Activated CD8-positive, alpha-beta T cell treated with anti-CD3 and anti-CD28 coated beads, Interleukin-2, amount 10 ng/mL, durations not matched to agents 7 days and 5 days (primary cell): ENCODE results near the gene MICU2. TPM values are rescaled to one million over a fixed set of nuclear protein-coding genes. Genes with fewer than 3 reads are reported as not detected.
A peak's percentile ranks its signal among the peaks of the same experiment; 100 is the strongest.
"Not testable (repeated sequence)": the region's sequence is repeated elsewhere in the genome, so short reads cannot be mapped to it uniquely, and the experiment has no call there.

Experiments used
- ATAC-seq: fragments of 150-1000 bp; cut with Tn5 transposase; one replicate; pipeline ENCODE4 v1.10.0; 2021; ENCODE audit warnings: moderate library complexity
- CTCF ChIA-PET: fragments of 350-600 bp; sonication (Branson Sonifier 250); formaldehyde crosslinking; loops from one replicate; lab custom pipeline; 2021; ENCODE audit warnings: antibody characterized with exemption; lab: Charles Lee
- POLR2A ChIA-PET: fragments of 350-600 bp; sonication (Branson Sonifier 250); formaldehyde crosslinking; loops from one replicate; lab custom pipeline; 2021; ENCODE audit warnings: antibody characterized with exemption; lab: Charles Lee
- DNase-seq: peaks from one replicate; pipeline ENCODE4 v3.0.0-alpha.2; 2020
- H3K27ac Mint-ChIP-seq: one replicate; pipeline ENCODE4 v1.8.0; 2021; ENCODE audit warnings: mild to moderate bottlenecking, mixed read lengths
- H3K27me3 Mint-ChIP-seq: one replicate; pipeline ENCODE4 v1.8.0; 2021; ENCODE audit warnings: low read depth, mixed read lengths
- H3K36me3 Mint-ChIP-seq: one replicate; pipeline ENCODE4 v1.8.0; 2021; ENCODE audit warnings: low read depth, mixed read lengths
- H3K4me1 Mint-ChIP-seq: one replicate; pipeline ENCODE4 v1.8.0; 2021; ENCODE audit warnings: low read depth, mixed read lengths
- H3K4me3 Mint-ChIP-seq: one replicate; pipeline ENCODE4 v1.8.0; 2021; ENCODE audit warnings: mild to moderate bottlenecking, mixed read lengths
- H3K9me3 Mint-ChIP-seq: one replicate; pipeline ENCODE4 v1.8.0; 2022; ENCODE audit warnings: mixed read lengths; ENCODE audit not compliant: insufficient read depth
- total RNA-seq, 2 experiments: library from RNA; stranded (reverse); gene quantifications; one replicate each; pipeline ENCODE4 v1.2.3, GENCODE V29; 2021

MICU2 gene
- total RNA-seq, 2 experiments from 2014 or later: 33.1 to 35.3 TPM

DNA sequence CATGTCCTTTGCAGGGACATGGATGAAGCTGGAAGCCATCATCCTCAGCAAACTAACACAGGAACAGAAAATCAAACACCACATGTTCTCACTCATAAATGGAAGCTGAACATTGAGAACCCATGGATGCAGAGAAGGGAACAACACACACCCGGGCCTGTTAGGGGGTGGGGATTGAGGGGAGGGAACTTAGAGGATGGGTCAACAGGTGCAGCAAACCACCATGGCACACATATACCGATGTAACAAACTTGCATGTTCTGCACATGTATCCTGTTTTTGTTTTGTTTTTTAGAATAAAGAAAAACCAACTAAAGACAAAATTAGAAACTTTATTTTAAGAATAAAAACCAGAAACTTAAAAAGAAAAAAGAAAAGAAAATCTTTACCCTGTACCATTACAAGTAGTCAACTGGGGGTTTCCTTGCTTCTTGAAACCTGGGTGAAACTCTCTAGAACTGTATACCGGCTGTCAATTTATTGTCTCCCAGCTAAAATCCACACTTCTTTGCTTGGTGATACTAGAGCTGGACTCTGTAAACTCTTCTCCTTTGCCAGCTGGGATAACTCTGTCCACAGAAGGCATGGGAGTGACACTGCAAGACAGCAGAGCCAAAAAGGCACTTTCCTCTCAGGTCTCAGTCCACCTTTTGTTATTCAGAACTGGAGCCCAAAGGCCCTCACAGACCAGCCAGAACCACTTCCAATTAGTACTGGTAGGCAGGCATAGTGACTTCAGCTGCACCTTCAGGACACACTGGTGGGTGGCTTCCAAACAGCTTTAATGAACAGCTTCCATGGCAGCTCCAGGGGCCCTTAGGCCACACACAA lies 9.0 kb downstream of the MICU2 start:
- no peaks in the 10 kb centered on the region for H3K27me3 Mint-ChIP-seq
- ATAC-seq: peak; percentile 23

GRCh38 chr13:21590665-21591456 lies 13.1 kb downstream of the MICU2 start:
- Mint-ChIP-seq H3K4me1 (peaks cover 19% of the 10 kb centered on the region), H3K36me3 (peaks cover 28% of the 10 kb centered on the region)
- not testable (repeated sequence) for H3K27ac Mint-ChIP-seq, H3K27me3 Mint-ChIP-seq, ATAC-seq, H3K9me3 Mint-ChIP-seq, H3K4me3 Mint-ChIP-seq, DNase-seq
- CTCF ChIA-PET: interaction anchor here (0.7 kb wide), 1 partner anchor 57 kb away, joined by 3 read pairs; no protein-coding TSS in a partner anchor
- POLR2A ChIA-PET: interaction anchor here (0.7 kb wide), 1 partner anchor 80 kb away, joined by 4 read pairs; the partner anchor contains the start of gene FGF9

More for the DNA sequence above, 9.0 kb downstream of the MICU2 start:
- DNase-seq: no peak
- Mint-ChIP-seq H3K27ac (no peak overlapping the region), H3K4me1 (peaks cover 23% of the 10 kb centered on the region), H3K9me3 (peaks cover 6% of the 10 kb centered on the region), H3K36me3 (peaks cover 26% of the 10 kb centered on the region), H3K4me3 (no peak overlapping the region)
- CTCF ChIA-PET: interaction anchor here (1.0 kb wide), 1 partner anchor 43 kb away, joined by 4 read pairs; no protein-coding TSS in a partner anchor
- POLR2A ChIA-PET: interaction anchor here (2.5 kb wide), 1 partner anchor 9 kb away, joined by 17 read pairs; the partner anchor contains the start of gene MICU2

GRCh38 chr13:21590231-21590630 lies 13.7 kb downstream of the MICU2 start:
- Mint-ChIP-seq H3K4me3 (no peak overlapping the region), H3K9me3 (peaks cover 9% of the 10 kb centered on the region), H3K27me3 (no peaks in the 10 kb centered on the region), H3K4me1 (peaks cover 15% of the 10 kb centered on the region), H3K36me3 (peaks cover 28% of the 10 kb centered on the region), H3K27ac (no peak overlapping the region)
- no peak for DNase-seq
- CTCF ChIA-PET: no interaction called here
- no peak for ATAC-seq
- POLR2A ChIA-PET: no interaction called here

DNA sequence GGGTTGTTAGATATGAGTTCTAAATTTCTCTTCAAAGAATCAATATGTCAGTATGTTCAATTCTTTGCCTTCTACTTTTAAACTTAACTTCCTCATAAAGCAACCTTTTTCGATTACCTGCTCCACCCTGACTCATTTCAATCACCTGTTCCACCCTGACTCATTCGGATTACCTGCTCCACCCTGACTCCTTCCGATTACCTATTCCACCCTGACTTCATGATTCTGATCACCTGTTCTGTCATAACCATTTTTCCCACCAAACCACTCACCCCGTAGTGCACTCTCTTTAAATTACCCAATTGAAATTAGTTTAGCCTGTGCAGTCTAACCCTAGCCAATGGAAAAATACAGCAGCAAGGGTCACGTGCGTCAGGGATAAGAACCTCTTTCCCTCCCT lies 14.5 kb downstream of the MICU2 start:
- POLR2A ChIA-PET: interaction anchor here (2.1 kb wide), 1 partner anchor 14 kb away, joined by 4 read pairs; the partner anchor contains the start of gene MICU2
- CTCF ChIA-PET, ATAC-seq, H3K27ac Mint-ChIP-seq, H3K9me3 Mint-ChIP-seq, H3K27me3 Mint-ChIP-seq, H3K4me3 Mint-ChIP-seq, DNase-seq: not testable (repeated sequence)
- peaks cover 12% of the 10 kb centered on the region for H3K4me1 Mint-ChIP-seq
- peaks cover 28% of the 10 kb centered on the region for H3K36me3 Mint-ChIP-seq

DNA sequence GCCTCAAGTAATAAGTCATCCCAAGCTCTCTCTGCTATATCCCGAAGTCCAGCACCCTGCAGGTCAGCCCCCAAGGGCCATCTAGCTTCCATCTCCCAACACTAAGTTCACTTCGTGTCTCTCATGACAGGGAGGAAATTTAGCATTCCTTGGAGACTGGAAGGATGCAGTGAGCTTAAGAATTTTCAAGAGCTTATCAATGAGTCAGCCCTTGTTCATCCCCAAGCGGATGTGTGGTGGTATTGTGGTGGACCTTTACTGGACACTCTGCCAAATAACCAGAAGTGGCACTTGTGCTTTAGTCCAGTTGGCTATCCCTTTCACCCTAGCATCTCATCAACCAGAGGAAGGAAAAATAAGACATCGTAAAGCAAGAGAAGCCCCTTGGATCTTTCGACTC lies 15.6 kb downstream of the MICU2 start:
- not testable (repeated sequence) for ATAC-seq, DNase-seq, H3K27me3 Mint-ChIP-seq, H3K4me3 Mint-ChIP-seq, H3K27ac Mint-ChIP-seq, H3K9me3 Mint-ChIP-seq
- peaks cover 11% of the 10 kb centered on the region for H3K4me1 Mint-ChIP-seq
- peaks cover 29% of the 10 kb centered on the region for H3K36me3 Mint-ChIP-seq
- POLR2A ChIA-PET: interaction anchor here (2.1 kb wide), 1 partner anchor 15 kb away, joined by 4 read pairs; the partner anchor contains the start of gene MICU2
- CTCF ChIA-PET: interaction anchor here (1.0 kb wide), 1 partner anchor 31 kb away, joined by 3 read pairs; no protein-coding TSS in a partner anchor

DNA sequence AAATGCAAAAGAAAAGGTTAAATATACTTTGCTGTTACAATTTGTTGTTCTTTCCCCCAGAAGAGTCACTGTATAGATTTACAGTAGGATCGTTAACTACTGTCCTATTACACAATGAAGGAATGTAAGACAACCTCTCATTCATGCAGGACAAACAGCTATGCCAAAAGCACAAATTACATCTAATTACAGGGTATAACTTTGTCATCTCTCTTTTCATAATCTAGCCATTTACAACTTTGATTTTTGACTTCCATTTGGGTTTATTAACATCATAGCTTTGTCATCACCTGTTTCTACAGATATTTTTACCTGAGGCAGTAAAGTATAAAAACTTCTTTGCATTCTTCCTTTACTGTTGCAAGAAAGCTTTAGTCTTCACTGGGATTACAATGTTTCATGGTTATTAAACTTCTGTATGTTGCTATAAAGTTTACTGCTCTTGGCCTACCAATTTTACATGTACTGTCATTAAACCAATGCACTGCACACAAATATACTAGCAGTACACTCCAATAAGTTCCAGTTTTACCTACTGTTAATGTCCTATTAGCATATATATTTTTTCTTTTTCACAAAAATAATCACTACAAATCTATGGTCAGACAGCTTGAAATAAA lies 18.9 kb downstream of the MICU2 start:
- Mint-ChIP-seq H3K27ac (no peak overlapping the region), H3K4me1 (peaks cover 18% of the 10 kb centered on the region), H3K4me3 (no peak overlapping the region), H3K36me3 (peaks cover 25% of the 10 kb centered on the region), H3K9me3 (peaks cover 10% of the 10 kb centered on the region), H3K27me3 (no peaks in the 10 kb centered on the region)
- ChIA-PET CTCF (interaction anchor here (1.4 kb wide), 1 partner anchor 14 kb away, joined by 3 read pairs; no protein-coding TSS in a partner anchor), POLR2A (interaction anchor here (1.3 kb wide), 1 partner anchor 19 kb away, joined by 3 read pairs; the partner anchor contains the start of gene MICU2)
- ATAC-seq: no peak
- no peak for DNase-seq

GRCh38 chr13:21583478-21583877 lies 20.5 kb downstream of the MICU2 start:
- Mint-ChIP-seq H3K9me3 (peaks cover 6% of the 10 kb centered on the region), H3K36me3 (peaks cover 18% of the 10 kb centered on the region), H3K27me3 (no peaks in the 10 kb centered on the region), H3K4me3 (no peak overlapping the region), H3K27ac (no peak overlapping the region), H3K4me1 (peaks cover 24% of the 10 kb centered on the region)
- DNase-seq (no peak), ATAC-seq (no peak)
- ChIA-PET POLR2A (interaction anchor here (0.6 kb wide), 1 partner anchor 20 kb away, joined by 3 read pairs; the partner anchor contains the start of gene MICU2), CTCF (no interaction called here)

GRCh38 chr13:21580736-21581135 lies 23.2 kb downstream of the MICU2 start:
- Mint-ChIP-seq H3K9me3 (peaks cover 6% of the 10 kb centered on the region), H3K4me1 (peaks cover 24% of the 10 kb centered on the region), H3K4me3 (no peak overlapping the region), H3K36me3 (peaks cover 18% of the 10 kb centered on the region), H3K27ac (peak overlapping the region; percentile 21), H3K27me3 (no peaks in the 10 kb centered on the region)
- no peak for DNase-seq
- CTCF ChIA-PET: interaction anchor here (2.3 kb wide), 1 partner anchor 22 kb away, joined by 9 read pairs; no protein-coding TSS in a partner anchor
- POLR2A ChIA-PET: interaction anchor here (1.0 kb wide), 1 partner anchor 23 kb away, joined by 3 read pairs; the partner anchor contains the start of gene MICU2
- ATAC-seq: no peak

DNA sequence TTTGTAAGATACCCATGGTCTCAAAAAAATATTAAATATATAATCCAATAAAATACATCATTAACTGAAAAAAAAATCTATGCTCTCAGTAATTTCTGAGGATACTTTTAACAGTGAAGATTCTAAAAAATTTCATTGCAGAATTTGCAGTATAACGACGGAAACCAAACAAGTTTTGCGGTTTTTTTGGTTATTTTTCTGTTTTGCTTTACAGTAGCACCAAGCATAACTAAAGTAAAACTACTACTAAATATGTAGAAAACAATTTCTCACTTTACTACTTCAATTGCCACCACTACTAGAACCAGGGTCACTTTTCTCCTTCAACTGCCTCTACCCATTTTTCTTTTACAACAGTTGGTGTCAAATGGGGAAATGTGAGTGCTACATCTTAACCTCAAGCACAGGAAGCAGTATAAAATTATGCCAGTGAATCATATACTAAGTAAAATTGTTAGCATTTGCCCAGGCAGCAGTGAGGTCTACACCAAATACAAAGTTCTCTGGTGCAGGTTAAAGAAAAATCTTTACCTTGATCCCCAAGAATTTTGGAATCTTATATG lies 24.1 kb downstream of the MICU2 start:
- Mint-ChIP-seq H3K27ac (peak overlapping the region; percentile 77), H3K27me3 (no peaks in the 10 kb centered on the region), H3K36me3 (peaks cover 18% of the 10 kb centered on the region), H3K4me3 (peak overlapping the region; percentile 12), H3K9me3 (peaks cover 6% of the 10 kb centered on the region), H3K4me1 (peaks cover 24% of the 10 kb centered on the region)
- CTCF ChIA-PET: no interaction called here
- ATAC-seq: peak; percentile 71
- POLR2A ChIA-PET: interaction anchor here (1.0 kb wide), 1 partner anchor 24 kb away, joined by 3 read pairs; the partner anchor contains the start of gene MICU2
- no peak for DNase-seq

GRCh38 chr13:21578748-21579147 lies 25.2 kb downstream of the MICU2 start:
- Mint-ChIP-seq H3K36me3 (peaks cover 13% of the 10 kb centered on the region), H3K4me1 (peaks cover 24% of the 10 kb centered on the region), H3K9me3 (peaks cover 6% of the 10 kb centered on the region), H3K27me3 (no peaks in the 10 kb centered on the region), H3K4me3 (no peak overlapping the region), H3K27ac (no peak overlapping the region)
- ChIA-PET POLR2A (interaction anchor here (0.6 kb wide), 1 partner anchor 234 kb away, joined by 3 read pairs; no protein-coding TSS in a partner anchor), CTCF (interaction anchor here (0.9 kb wide), 1 partner anchor 25 kb away, joined by 3 read pairs; the partner anchor contains the start of gene MICU2)
- DNase-seq: no peak
- ATAC-seq: no peak
